A549 (cell line): ENCODE measurements around the gene AGXT. TPM values are rescaled to one million over a fixed set of nuclear protein-coding genes. Genes with fewer than 3 reads are reported as not detected.
A peak's percentile ranks its signal among the peaks of the same experiment; 100 is the strongest.

Experiments used
- ATAC-seq, 2 experiments: fragments of 200-7000 bp in 1 of 2; fragments of >200 bp in 1 of 2; cut with Nextera tagmentation in 1 of 2; cut with Tn5 transposase in 1 of 2; 3 replicates each; pipeline versions ENCODE4 v1.8.0 to v1.9.1; 2018 to 2020; ENCODE audit warnings: mild to moderate bottlenecking in 1 of 2, moderate library complexity in 1 of 2
- CTCF ChIA-PET: fragments of 300-600 bp; sonication (Branson Sonifier 250); formaldehyde crosslinking; extraction: SDS; loops from one replicate; lab custom pipeline; 2021; ENCODE audit warnings: antibody characterized with exemption, inconsistent platforms; lab: Yijun Ruan, JAX
- POLR2A ChIA-PET: fragments of 350-600 bp; formaldehyde crosslinking; extraction: SDS; loops from one replicate; lab custom pipeline; 2021; ENCODE audit warnings: antibody characterized with exemption, inconsistent platforms; lab: Yijun Ruan, JAX
- DNase-seq, 2 experiments: peaks; one replicate each; pipeline versions ENCODE4 v3.0.0 to v3.0.0-alpha.2; 2011 to 2016; ENCODE audit warnings: low read depth in 1 of 2, low spot score in 1 of 2
- FAIRE-seq: peaks from 2 replicates; lab custom pipeline; 2011; peaks lifted over from hg19 to GRCh38; lab: Jason Lieb, UNC
- H3K27ac ChIP-seq, 2 experiments: fragments of >200 bp; sonication (Bioruptor Twin); formaldehyde crosslinking; 3 replicates each; pipeline ENCODE4 v1.5.1; 2016 to 2017
- H3K4me1 ChIP-seq: fragments of >200 bp; sonication (Bioruptor Twin); formaldehyde crosslinking; 3 replicates; pipeline ENCODE4 v1.6.1; 2016
- H3K4me2 ChIP-seq: fragments of >200 bp; sonication (Bioruptor Twin); formaldehyde crosslinking; 3 replicates; pipeline ENCODE4 v1.6.1; 2016
- H3K4me3 ChIP-seq: fragments of >200 bp; sonication (Bioruptor Twin); formaldehyde crosslinking; 3 replicates; pipeline ENCODE4 v1.5.1; 2016
- H3K9me3 ChIP-seq: fragments of >200 bp; sonication (Bioruptor Twin); formaldehyde crosslinking; 3 replicates; pipeline ENCODE4 v1.6.1; 2016
- ATOH8 ChIP-seq: fragments of 250-450 bp; sonication (Bioruptor Pico); IDR thresholded peaks from 2 replicates; pipeline ENCODE4 v1.5.0; 2020; ENCODE audit warnings: low read depth, mild to moderate bottlenecking, moderate library complexity
- BHLHE40 ChIP-seq: IDR thresholded peaks from 2 replicates; pipeline ENCODE4 v1.6.1; 2012; ENCODE audit warnings: low read depth, low read length, inconsistent platforms
- EHF ChIP-seq: fragments of 250-450 bp; sonication (Bioruptor Pico); IDR thresholded peaks from 2 replicates; pipeline ENCODE4 v1.5.0; 2020; ENCODE audit warnings: mild to moderate bottlenecking
- EHMT2 ChIP-seq: fragments of 200-600 bp; sonication (generic); IDR thresholded peaks from 2 replicates; pipeline ENCODE4 v1.6.1; 2016; ENCODE audit warnings: antibody characterized with exemption, low read depth, mild to moderate bottlenecking, moderate library complexity
- EP300 ChIP-seq, 2 experiments: fragments of >200 bp; sonication (Bioruptor Twin); formaldehyde crosslinking; IDR thresholded peaks; 2 replicates in 1 of 2; 3 replicates in 1 of 2; pipeline ENCODE4 v1.6.1; 2016 to 2017
- ESRRA ChIP-seq: fragments of 150-350 bp; IDR thresholded peaks from 2 replicates; pipeline ENCODE4 v1.6.1; 2014; ENCODE audit warnings: mild to moderate bottlenecking, low read length, borderline replicate concordance
- FOSB ChIP-seq: fragments of 250-450 bp; sonication (Bioruptor Pico); IDR thresholded peaks from 2 replicates; pipeline ENCODE4 v1.5.0; 2020; ENCODE audit warnings: mild to moderate bottlenecking, moderate library complexity
- FOSL2 ChIP-seq, 2 experiments: fragments of 450-650 bp in 1 of 2; fragments of >200 bp in 1 of 2; sonication (Bioruptor Twin) in 1 of 2; formaldehyde crosslinking; IDR thresholded peaks; 2 replicates each; pipeline versions ENCODE4 v1.5.0 to v1.6.1; 2016 to 2020; ENCODE audit warnings: mild to moderate bottlenecking in 1 of 2, moderate library complexity in 1 of 2
- HDAC2 ChIP-seq: fragments of 200-600 bp; sonication (generic); IDR thresholded peaks from 2 replicates; pipeline ENCODE4 v1.6.1; 2016
- HOXB5 ChIP-seq: fragments of 250-450 bp; sonication (Bioruptor Pico); IDR thresholded peaks from 2 replicates; pipeline ENCODE4 v1.5.0; 2020; ENCODE audit warnings: mild to moderate bottlenecking, moderate library complexity
- JUN ChIP-seq, 2 experiments: fragments of >200 bp; sonication (Bioruptor Twin); formaldehyde crosslinking; IDR thresholded peaks; 2 replicates in 1 of 2; 3 replicates in 1 of 2; pipeline ENCODE4 v1.6.1; 2016 to 2017
- JUNB ChIP-seq: fragments of >200 bp; sonication (Bioruptor Twin); formaldehyde crosslinking; IDR thresholded peaks from 2 replicates; pipeline ENCODE4 v1.6.1; 2016
- KDM5A ChIP-seq: fragments of 200-600 bp; sonication (generic); IDR thresholded peaks from 2 replicates; pipeline ENCODE4 v1.6.1; 2016; ENCODE audit warnings: antibody characterized with exemption, mild to moderate bottlenecking
- MAFK ChIP-seq: fragments of 450-650 bp; IDR thresholded peaks from 2 replicates; pipeline ENCODE4 v1.6.1; 2014; ENCODE audit not compliant: partially characterized antibody
- MAZ ChIP-seq: fragments of 150-350 bp; IDR thresholded peaks from 2 replicates; pipeline ENCODE4 v1.6.1; 2014; ENCODE audit warnings: antibody characterized with exemption, low read depth, low read length, borderline replicate concordance
- MYC ChIP-seq: IDR thresholded peaks from 2 replicates; pipeline ENCODE4 v1.6.1; 2012; ENCODE audit warnings: mild to moderate bottlenecking, inconsistent platforms, low read length, improper control_type of control experiment, borderline replicate concordance
- NFE2L2 ChIP-seq: fragments of 150-350 bp; conservative IDR thresholded peaks from 2 replicates; pipeline ENCODE4 v1.6.1; 2014; ENCODE audit warnings: low read length
- NR3C1 ChIP-seq: fragments of >200 bp; sonication (Bioruptor Twin); formaldehyde crosslinking; IDR thresholded peaks from 3 replicates; pipeline ENCODE4 v1.6.1; 2017
- PHF8 ChIP-seq: fragments of 200-600 bp; sonication (generic); IDR thresholded peaks from 2 replicates; pipeline ENCODE4 v1.6.1; 2016; ENCODE audit warnings: low read depth, mild to moderate bottlenecking, antibody characterized with exemption, moderate library complexity, borderline replicate concordance
- POLR2A ChIP-seq: IDR thresholded peaks from 2 replicates; pipeline ENCODE4 v1.6.1; 2012; ENCODE audit warnings: mild to moderate bottlenecking, low read length
- POLR2AphosphoS2 ChIP-seq: conservative IDR thresholded peaks from 2 replicates; pipeline ENCODE4 v1.6.1; 2012; ENCODE audit warnings: low read length, improper control_type of control experiment, inconsistent platforms
- RARB ChIP-seq: fragments of 250-450 bp; sonication (Bioruptor Pico); IDR thresholded peaks from 2 replicates; pipeline ENCODE4 v1.8.0; 2021; ENCODE audit warnings: mild to moderate bottlenecking, moderate library complexity
- RCOR1 ChIP-seq: fragments of 150-350 bp; IDR thresholded peaks from 2 replicates; pipeline ENCODE4 v1.6.1; 2014; ENCODE audit warnings: antibody characterized with exemption, low read length, low read depth
- RNF2 ChIP-seq: fragments of 200-600 bp; sonication (generic); IDR thresholded peaks from 2 replicates; pipeline ENCODE4 v1.6.1; 2016; ENCODE audit warnings: low read depth, mild to moderate bottlenecking, antibody characterized with exemption, moderate library complexity, borderline replicate concordance
- TFCP2L1 ChIP-seq: fragments of 250-450 bp; sonication (Bioruptor Pico); IDR thresholded peaks from 2 replicates; pipeline ENCODE4 v1.5.0; 2021; ENCODE audit warnings: mild to moderate bottlenecking
- TP53 ChIP-seq: fragments of 250-450 bp; sonication (Bioruptor Pico); IDR thresholded peaks from 2 replicates; pipeline ENCODE4 v1.5.0; 2021; ENCODE audit warnings: mild to moderate bottlenecking, moderate library complexity
- USF2 ChIP-seq: fragments of 450-650 bp; IDR thresholded peaks from 2 replicates; pipeline ENCODE4 v1.6.1; 2014; ENCODE audit warnings: antibody characterized with exemption
- ZFP36 ChIP-seq: fragments of 450-650 bp; IDR thresholded peaks from 2 replicates; pipeline ENCODE4 v1.6.1; 2014; ENCODE audit warnings: borderline replicate concordance; ENCODE audit not compliant: partially characterized antibody
- ZNF302 ChIP-seq: fragments of 250-450 bp; sonication (Bioruptor Pico); IDR thresholded peaks from 2 replicates; pipeline ENCODE4 v1.9.0; 2021; ENCODE audit warnings: inconsistent platforms, mild to moderate bottlenecking, moderate library complexity
- WGBS: methylation state at CpG from one replicate; pipeline ENCODE4 v1.1.6; 2017; ENCODE audit errors: missing lambda C conversion rate; 5-methylcytosine and 5-hydroxymethylcytosine counted together
- polyA plus RNA-seq, 4 experiments: library from polyadenylated mRNA; depleted of rRNA in 3 of 4; stranded (reverse); fragments of >200 nt; fragmentation: RNase III in 1 of 4; extraction: RNeasy Plus Mini Kit Qiagen cat#74134 plus additional on column Dnase treatment in 1 of 4; gene quantifications; 2 replicates in 3 of 4; 3 replicates in 1 of 4; pipeline ENCODE4 v1.2.3, GENCODE V29; 2011 to 2017
- TF ChIP-seq, protein P1 (sequence below): IDR thresholded peaks from 2 replicates; pipeline ENCODE4 v1.6.1; 2012; ENCODE audit warnings: low read depth, borderline replicate concordance
- TF ChIP-seq, protein P2 (sequence below): fragments of >200 bp; sonication (Bioruptor Twin); formaldehyde crosslinking; IDR thresholded peaks from 3 replicates; pipeline ENCODE4 v1.6.1; 2016
- TF ChIP-seq, protein P3 (sequence below): fragments of 150-350 bp; IDR thresholded peaks from 2 replicates; pipeline ENCODE4 v1.6.1; 2014; ENCODE audit warnings: low read depth, mild to moderate bottlenecking, low read length

AGXT gene
- polyA plus RNA-seq, 2 of the 4 experiments (the other 2 are of a cell fraction) = not detected

GRCh38 chr2:240905176-240905781 is 36.7 kb downstream of the AGXT start:
- H3K4me3 ChIP-seq = no peak overlapping the region
- ATAC-seq = peak in 1 of 2 experiments; percentile 28; a peak in 3 of 6 replicates
- 52% methylated on average over 3 of the region's 13 CpGs for WGBS
- no peaks in the 10 kb centered on the region for H3K9me3 ChIP-seq
- no peak for FAIRE-seq
- CTCF ChIA-PET = no interaction called here
- POLR2A ChIA-PET = no interaction called here
- no peaks in the 10 kb centered on the region for H3K4me1 ChIP-seq
- DNase-seq = no peak
- no peak overlapping the region for H3K27ac ChIP-seq
- H3K4me2 ChIP-seq = no peak overlapping the region
- TF ChIP-seq ESRRA = no peak
- TF ChIP-seq EP300 (IDR thresholded peaks at IDR 0.05) = no peak
- TF ChIP-seq NR3C1 = no peak
- TF ChIP-seq NFE2L2 = no peak
- TF ChIP-seq FOSL2 (IDR thresholded peaks at IDR 0.05) = no peak
- no peak for TF ChIP-seq FOSL2 (CRISPR knock-in tag; IDR thresholded peaks at IDR 0.05)
- TF ChIP-seq FOSB (CRISPR knock-in tag) = no peak
- TF ChIP-seq RARB (CRISPR knock-in tag) = no peak
- no peak for TF ChIP-seq JUN (IDR thresholded peaks at IDR 0.05)
- no peak for TF ChIP-seq MYC
- no peak for TF ChIP-seq MAFK
- TF ChIP-seq ZFP36 = no peak
- TF ChIP-seq RNF2 = no peak
- TF ChIP-seq JUNB = no peak
- no peak for TF ChIP-seq HDAC2
- TF ChIP-seq POLR2AphosphoS2 = no peak
- no peak for TF ChIP-seq BHLHE40
- no peak for TF ChIP-seq ZNF302
- TF ChIP-seq PHF8 = no peak
- TF ChIP-seq TFCP2L1 (CRISPR knock-in tag) = no peak
- TF ChIP-seq, all 56 proteins: peak for 0

DNA sequence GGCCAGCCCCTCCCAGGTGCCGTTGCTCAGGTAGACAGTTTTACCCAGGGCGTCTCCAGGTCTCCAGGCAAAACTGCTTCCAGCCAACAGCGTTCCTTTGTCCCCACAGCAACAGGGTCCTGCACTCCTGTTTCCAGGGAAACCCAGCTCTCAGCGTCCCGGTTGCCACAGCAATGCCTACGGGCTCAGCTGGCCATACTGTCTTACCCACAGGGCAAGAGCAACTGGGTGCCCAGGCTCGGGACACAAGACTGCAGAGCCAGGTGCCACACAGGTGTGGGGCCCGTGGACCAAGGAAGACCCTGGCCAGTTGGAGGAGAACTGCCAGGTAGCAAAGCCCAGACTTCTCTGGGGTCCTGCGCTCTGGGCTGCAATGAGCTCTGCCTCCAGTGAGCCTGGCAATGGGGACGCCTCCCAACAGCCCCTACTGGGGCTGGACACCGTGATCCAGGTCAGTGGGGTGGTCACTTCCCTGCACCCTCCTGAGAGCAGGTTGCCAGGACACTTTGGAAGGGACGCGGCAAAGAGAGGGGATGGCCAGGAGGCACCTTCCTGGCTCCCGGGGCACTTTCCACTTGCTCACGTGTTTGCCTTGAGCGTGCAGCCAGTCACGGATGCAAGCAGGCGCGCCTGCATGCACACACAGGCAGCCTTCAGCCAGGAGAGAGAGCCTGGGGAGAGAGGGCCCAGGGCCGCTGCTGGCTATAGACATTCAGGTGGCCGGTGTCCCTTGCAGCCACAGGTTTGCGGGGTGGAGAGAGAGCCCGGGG is 37.7 kb downstream of the AGXT start, which contains the start of gene CROCC2:
TSS of gene CROCC2 (plus strand) at position 196 of the 770 bp plus-strand sequence. CDS start at position 374, 178 bp downstream.
- CTCF ChIA-PET = no interaction called here
- no peak within 1 kb of the TSS for H3K4me2 ChIP-seq
- H3K27ac ChIP-seq = no peak within 1 kb of the TSS
- ATAC-seq (peak; percentile 35 to 54; a peak in 3 of 6 replicates), DNase-seq (no peak), FAIRE-seq (no peak)
- no peaks in the 10 kb centered on the region for H3K4me1 ChIP-seq
- POLR2A ChIA-PET = interaction anchor here (0.5 kb wide), 1 partner anchor 44 kb away, joined by 3 read pairs; no protein-coding TSS in a partner anchor
- 44% methylated on average over 15 of the region's 23 CpGs for WGBS
- no peaks in the 10 kb centered on the region for H3K9me3 ChIP-seq
- H3K4me3 ChIP-seq = no peak within 1 kb of the TSS
- TF ChIP-seq USF2 (no peak), NFE2L2 (no peak), NR3C1 (no peak), KDM5A (no peak), TP53 (CRISPR knock-in tag) (no peak), EHF (CRISPR knock-in tag) (no peak), HOXB5 (CRISPR knock-in tag) (no peak), RCOR1 (no peak), POLR2A (no peak), RNF2 (no peak), JUNB (no peak), ATOH8 (CRISPR knock-in tag) (no peak), MAZ (no peak), RARB (CRISPR knock-in tag) (no peak), EHMT2 (no peak), MAFK (no peak), JUN (IDR thresholded peaks at IDR 0.05) (no peak)
- TF ChIP-seq, protein P1, sequence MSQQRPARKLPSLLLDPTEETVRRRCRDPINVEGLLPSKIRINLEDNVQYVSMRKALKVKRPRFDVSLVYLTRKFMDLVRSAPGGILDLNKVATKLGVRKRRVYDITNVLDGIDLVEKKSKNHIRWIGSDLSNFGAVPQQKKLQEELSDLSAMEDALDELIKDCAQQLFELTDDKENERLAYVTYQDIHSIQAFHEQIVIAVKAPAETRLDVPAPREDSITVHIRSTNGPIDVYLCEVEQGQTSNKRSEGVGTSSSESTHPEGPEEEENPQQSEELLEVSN = no peak
- TF ChIP-seq, protein P2, sequence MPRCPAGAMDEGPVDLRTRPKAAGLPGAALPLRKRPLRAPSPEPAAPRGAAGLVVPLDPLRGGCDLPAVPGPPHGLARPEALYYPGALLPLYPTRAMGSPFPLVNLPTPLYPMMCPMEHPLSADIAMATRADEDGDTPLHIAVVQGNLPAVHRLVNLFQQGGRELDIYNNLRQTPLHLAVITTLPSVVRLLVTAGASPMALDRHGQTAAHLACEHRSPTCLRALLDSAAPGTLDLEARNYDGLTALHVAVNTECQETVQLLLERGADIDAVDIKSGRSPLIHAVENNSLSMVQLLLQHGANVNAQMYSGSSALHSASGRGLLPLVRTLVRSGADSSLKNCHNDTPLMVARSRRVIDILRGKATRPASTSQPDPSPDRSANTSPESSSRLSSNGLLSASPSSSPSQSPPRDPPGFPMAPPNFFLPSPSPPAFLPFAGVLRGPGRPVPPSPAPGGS = no peak
- TF ChIP-seq, protein P3, sequence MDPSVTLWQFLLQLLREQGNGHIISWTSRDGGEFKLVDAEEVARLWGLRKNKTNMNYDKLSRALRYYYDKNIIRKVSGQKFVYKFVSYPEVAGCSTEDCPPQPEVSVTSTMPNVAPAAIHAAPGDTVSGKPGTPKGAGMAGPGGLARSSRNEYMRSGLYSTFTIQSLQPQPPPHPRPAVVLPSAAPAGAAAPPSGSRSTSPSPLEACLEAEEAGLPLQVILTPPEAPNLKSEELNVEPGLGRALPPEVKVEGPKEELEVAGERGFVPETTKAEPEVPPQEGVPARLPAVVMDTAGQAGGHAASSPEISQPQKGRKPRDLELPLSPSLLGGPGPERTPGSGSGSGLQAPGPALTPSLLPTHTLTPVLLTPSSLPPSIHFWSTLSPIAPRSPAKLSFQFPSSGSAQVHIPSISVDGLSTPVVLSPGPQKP = no peak
- TF ChIP-seq, all 56 proteins: peak for 0
